NCI-H226 (cell line): ENCODE data around the gene GMDS.

Experiments used
- DNase-seq: peaks from one replicate; pipeline ENCODE4 v3.0.0-alpha.2; 2015

GMDS gene

GRCh38 chr6:1787894-1788293 lies 457.5 kb downstream of the GMDS start:
- DNase-seq = peak; percentile 85

- DNase-seq = no peak
Measured at GRCh38 chr6:1786455-1787453, 458.7 kb downstream of the GMDS start.

GRCh38 chr6:1784422-1784884 lies 461.0 kb downstream of the GMDS start:
- DNase-seq = no peak

DNA sequence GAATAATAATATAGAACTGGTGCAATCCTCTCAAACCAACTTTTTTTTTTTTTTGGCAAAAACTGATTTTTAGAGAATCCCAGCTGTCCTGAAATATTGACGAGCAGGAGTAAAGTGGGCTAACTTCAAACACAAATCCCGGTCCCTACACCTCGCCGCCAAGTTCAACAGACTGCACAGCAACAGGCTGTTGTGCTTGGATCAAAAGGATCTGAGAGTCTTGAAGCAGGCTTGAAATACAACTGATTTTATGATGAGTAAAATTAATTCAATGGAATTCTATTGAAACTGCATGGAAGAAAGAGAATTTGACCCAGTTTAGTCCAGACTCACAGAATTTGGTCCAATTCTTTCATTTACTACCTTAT lies 463.6 kb downstream of the GMDS start:
- DNase-seq = no peak

GRCh38 chr6:1781152-1781816 lies 464.1 kb downstream of the GMDS start:
- no peak for DNase-seq

DNA sequence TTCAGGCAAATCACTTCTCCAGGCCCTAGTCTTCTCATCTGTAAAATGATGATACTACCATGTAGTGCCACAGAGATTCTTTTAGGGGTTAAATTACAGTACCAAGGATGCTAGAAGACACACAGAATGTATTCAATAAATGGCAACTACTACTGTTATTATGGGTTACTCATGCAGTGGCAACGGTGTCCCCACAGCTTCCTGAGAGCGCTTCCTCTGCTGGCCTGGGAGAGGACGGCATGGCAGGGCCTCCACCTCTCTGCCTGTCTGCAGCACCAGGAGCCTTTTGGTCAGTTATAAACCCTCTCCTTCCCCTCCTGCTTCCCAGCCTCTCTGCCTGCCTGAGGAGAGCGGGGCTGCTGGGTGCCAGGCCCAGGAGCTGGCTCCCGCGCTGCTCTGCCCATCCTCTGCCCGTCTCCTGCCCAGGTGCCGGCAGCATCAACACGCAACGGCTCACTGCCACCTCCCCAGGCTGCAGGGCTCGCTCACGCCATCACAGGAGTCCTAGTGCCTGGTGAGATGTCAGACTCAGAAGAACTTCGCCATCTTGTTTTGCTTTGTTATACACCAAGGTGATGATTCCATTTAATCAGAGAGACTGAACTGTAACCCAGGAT lies 465.0 kb downstream of the GMDS start:
- no peak for DNase-seq

- DNase-seq = no peak
Measured at GRCh38 chr6:1778686-1779235, 466.6 kb downstream of the GMDS start.

GRCh38 chr6:1777921-1778685 lies 467.3 kb downstream of the GMDS start:
- DNase-seq = no peak

DNA sequence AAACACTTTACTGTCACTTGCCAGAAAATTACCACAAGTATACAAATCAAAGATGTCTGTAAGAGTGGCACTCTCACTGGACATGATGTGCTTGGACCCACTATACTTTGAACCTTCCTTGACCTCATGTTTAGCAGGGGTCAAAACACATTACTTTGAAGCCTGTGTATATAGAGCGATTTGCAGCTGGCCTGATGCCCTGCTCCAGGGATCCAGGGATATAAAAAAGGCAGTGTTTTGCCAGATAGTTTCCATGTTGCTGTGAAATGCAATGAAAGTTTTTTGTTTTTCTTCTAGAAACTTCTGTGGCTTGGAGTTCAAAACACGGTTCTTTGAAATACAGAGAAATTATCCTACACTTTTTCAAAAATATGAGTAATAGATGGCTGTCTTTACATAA lies 470.0 kb downstream of the GMDS start:
- no peak for DNase-seq

GRCh38 chr6:1774226-1774915 lies 471.0 kb downstream of the GMDS start:
- DNase-seq = no peak

GRCh38 chr6:1773700-1774099 lies 471.7 kb downstream of the GMDS start:
- no peak for DNase-seq

GRCh38 chr6:1770968-1771723 lies 474.3 kb downstream of the GMDS start:
- peak; percentile 15 for DNase-seq

DNA sequence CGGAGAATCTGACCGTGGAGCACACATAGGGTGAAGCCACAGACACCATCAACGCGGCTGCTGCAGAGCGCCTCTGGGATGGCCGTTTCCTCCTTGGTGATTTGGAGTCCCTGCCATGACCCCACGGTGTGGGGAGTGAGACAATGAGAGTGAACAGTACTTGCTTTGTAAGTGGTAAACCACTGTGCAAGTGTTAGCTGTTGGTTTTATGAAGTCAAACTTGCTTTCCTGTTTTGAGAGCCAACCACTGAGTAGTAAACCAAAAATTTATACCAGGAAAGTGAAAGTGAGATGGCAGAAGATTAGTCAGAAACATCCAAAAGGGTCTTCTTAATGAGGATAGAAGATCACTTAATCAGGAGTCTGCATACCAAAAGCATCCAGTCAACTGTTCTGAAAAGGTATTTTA lies 475.0 kb downstream of the GMDS start:
- DNase-seq = no peak

- no peak for DNase-seq
Measured at GRCh38 chr6:1767481-1768246, 477.7 kb downstream of the GMDS start.

DNA sequence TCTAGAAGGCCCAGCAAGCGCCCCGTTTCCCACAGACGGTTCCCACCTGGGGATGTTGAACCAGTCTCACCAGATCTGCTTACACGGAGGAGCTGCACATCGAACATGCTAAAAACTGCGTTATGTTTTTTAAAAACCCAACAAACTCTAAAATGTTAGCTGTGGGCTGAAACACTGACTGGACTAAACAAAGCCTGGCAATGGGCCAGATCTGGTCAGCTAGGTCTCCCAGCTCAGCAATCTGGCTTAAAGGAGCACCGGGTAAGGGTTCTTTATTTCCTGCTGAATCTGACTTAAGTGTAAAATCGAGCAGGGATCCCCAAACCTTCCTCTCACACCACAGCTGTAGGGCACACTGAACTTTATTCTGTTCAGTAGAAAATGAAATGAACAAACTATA lies 478.8 kb downstream of the GMDS start:
- no peak for DNase-seq

DNA sequence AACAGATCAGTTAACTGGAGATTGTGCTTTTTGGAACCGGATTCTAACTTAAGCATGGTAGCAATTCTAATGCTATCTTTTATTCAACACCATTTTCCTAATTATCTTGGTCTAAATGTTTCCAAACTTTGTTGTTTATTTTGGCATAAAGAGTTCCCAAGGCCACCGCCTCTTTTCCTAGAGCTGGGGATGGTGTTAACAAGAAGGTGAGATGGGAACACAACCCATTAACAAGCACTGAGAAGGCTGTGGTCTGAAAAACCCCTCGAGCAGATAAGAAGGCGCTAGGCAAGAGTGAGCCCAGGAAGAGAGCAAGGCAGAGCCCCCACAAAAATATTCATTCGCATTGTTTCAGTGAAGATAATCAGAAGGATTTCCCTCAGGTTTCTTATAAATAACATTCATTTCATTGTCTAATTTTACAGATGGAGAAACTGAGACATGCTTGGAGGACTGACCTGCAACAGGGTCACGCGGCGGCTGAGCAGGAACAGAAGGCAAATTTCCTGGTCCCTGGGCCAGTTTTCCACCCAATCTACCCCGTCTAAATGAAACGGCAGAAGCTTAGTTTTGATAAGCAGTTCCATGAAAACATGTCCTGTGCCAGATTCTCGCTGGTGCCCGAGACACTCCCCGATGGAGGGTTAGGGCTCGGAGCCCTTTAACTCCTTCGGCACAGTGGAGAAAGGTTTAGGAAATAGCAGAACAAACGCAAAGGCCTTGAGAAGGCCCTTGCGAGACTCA lies 480.1 kb downstream of the GMDS start:
- DNase-seq = no peak

GRCh38 chr6:1764397-1764987 lies 480.9 kb downstream of the GMDS start:
- no peak for DNase-seq

GRCh38 chr6:1763404-1763803 lies 482.0 kb downstream of the GMDS start:
- no peak for DNase-seq

DNA sequence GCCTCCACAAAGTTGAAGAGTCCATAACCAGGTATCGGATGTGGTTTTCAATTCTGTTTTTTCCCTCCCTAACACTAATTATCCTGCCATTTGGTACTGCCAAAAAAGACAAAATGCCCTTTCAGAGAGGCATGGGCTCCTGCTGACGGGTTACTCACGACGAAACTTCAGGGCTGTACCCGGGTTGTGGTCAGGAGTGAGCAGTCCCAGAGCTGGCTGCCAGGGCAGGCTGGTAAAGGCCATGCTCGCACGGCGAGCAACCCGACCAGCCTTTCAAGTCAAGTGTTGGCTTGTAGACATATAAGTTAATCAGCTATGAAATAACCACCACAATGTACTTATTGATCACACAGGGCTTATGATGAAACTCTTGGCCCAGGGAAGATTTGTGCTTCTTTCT lies 483.2 kb downstream of the GMDS start:
- DNase-seq = no peak
